ENCODE results near the gene GALNT2. TPM values are rescaled to one million over a fixed set of nuclear protein-coding genes. Genes with fewer than 3 reads are reported as not detected.

GALNT2 gene
- total and polyA plus RNA-seq, 2 of the 13 experiments (the other 11 are each of a cell fraction or from before 2014, with no cell fraction given) = 39.3 to 39.6 TPM

DNA sequence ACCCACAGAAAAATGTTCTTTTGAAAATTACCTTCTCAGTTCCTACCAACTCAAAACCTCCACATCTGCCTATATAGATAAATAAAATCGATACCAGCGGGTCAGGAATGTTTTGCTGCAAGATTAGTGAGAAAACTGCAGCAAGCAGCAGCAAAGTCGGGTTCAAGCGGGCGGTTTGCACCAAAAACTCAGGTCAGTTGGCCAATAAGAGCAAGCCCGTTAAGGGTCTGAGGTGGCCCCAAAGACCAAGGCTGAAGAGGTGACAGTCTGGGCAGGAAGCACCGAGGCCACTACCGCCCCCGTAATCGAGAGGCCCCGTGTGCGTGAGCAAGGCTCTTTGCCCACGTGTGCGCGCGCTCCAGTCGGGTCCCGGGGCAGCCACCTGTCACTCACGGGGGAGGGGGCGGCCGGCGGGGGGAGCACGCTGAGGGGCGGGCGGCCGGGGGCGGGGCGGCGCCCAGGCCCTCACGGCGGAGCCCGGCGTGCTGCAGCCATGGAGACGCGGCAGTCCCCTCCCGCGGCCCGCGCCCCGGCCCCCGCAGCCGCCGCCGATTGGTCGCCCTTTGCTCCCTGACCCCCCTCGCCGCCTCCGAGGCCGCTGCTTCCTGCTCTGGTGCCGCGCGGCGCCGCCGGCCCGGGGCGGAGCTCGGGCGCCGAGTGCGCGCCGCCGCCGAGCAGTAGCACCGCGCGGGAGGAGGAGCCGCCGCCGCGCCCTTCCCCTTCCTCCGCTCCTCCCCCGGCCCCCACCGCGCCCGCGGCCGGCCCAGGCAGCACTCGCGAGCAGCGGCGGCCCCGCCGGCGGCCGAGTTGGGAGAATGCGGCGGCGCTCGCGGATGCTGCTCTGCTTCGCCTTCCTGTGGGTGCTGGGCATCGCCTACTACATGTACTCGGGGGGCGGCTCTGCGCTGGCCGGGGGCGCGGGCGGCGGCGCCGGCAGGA is at the start of gene GALNT2 (continued):
- TF ChIP-seq, protein P1, sequence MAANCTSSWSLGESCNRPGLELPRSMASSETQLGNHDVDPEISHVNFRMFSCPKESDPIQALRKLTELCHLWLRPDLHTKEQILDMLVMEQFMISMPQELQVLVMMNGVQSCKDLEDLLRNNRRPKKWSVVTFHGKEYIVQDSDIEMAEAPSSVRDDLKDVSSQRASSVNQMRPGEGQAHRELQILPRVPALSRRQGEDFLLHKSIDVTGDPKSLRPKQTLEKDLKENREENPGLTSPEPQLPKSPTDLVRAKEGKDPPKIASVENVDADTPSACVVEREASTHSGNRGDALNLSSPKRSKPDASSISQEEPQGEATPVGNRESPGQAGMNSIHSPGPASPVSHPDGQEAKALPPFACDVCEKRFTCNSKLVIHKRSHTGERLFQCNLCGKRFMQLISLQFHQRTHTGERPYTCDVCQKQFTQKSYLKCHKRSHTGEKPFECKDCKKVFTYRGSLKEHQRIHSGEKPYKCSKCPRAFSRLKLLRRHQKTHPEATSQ (CRISPR knock-in tag; IDR thresholded peaks at IDR 0.05; ENCODE audit: borderline replicate concordance) = no peak
- no peak for TF ChIP-seq ZNF713 (CRISPR knock-in tag; IDR thresholded peaks at IDR 0.05)
- TF ChIP-seq ZNF296 (CRISPR knock-in tag; conservative IDR thresholded peaks at IDR 0.05) = no peak
- TF ChIP-seq, protein P2, sequence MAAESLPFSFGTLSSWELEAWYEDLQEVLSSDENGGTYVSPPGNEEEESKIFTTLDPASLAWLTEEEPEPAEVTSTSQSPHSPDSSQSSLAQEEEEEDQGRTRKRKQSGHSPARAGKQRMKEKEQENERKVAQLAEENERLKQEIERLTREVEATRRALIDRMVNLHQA (CRISPR knock-in tag; IDR thresholded peaks at IDR 0.05) = no peak
- no peak for TF ChIP-seq KLF13 (CRISPR knock-in tag; IDR thresholded peaks at IDR 0.05)
- TF ChIP-seq, protein P3, sequence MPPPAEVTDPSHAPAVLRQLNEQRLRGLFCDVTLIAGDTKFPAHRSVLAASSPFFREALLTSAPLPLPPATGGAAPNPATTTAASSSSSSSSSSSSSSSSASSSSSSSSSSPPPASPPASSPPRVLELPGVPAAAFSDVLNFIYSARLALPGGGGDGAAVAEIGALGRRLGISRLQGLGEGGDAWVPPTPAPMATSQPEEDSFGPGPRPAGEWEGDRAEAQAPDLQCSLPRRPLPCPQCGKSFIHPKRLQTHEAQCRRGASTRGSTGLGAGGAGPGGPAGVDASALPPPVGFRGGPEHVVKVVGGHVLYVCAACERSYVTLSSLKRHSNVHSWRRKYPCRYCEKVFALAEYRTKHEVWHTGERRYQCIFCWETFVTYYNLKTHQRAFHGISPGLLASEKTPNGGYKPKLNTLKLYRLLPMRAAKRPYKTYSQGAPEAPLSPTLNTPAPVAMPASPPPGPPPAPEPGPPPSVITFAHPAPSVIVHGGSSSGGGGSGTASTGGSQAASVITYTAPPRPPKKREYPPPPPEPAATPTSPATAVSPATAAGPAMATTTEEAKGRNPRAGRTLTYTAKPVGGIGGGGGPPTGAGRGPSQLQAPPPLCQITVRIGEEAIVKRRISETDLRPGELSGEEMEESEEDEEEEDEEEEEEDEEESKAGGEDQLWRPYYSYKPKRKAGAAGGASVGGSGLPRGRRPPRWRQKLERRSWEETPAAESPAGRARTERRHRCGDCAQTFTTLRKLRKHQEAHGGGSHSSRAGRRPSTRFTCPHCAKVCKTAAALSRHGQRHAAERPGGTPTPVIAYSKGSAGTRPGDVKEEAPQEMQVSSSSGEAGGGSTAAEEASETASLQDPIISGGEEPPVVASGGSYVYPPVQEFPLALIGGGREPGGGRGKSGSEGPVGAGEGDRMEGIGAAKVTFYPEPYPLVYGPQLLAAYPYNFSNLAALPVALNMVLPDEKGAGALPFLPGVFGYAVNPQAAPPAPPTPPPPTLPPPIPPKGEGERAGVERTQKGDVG (CRISPR knock-in tag; IDR thresholded peaks at IDR 0.05; ENCODE audit: borderline replicate concordance) = no peak
- TF ChIP-seq, protein P4, sequence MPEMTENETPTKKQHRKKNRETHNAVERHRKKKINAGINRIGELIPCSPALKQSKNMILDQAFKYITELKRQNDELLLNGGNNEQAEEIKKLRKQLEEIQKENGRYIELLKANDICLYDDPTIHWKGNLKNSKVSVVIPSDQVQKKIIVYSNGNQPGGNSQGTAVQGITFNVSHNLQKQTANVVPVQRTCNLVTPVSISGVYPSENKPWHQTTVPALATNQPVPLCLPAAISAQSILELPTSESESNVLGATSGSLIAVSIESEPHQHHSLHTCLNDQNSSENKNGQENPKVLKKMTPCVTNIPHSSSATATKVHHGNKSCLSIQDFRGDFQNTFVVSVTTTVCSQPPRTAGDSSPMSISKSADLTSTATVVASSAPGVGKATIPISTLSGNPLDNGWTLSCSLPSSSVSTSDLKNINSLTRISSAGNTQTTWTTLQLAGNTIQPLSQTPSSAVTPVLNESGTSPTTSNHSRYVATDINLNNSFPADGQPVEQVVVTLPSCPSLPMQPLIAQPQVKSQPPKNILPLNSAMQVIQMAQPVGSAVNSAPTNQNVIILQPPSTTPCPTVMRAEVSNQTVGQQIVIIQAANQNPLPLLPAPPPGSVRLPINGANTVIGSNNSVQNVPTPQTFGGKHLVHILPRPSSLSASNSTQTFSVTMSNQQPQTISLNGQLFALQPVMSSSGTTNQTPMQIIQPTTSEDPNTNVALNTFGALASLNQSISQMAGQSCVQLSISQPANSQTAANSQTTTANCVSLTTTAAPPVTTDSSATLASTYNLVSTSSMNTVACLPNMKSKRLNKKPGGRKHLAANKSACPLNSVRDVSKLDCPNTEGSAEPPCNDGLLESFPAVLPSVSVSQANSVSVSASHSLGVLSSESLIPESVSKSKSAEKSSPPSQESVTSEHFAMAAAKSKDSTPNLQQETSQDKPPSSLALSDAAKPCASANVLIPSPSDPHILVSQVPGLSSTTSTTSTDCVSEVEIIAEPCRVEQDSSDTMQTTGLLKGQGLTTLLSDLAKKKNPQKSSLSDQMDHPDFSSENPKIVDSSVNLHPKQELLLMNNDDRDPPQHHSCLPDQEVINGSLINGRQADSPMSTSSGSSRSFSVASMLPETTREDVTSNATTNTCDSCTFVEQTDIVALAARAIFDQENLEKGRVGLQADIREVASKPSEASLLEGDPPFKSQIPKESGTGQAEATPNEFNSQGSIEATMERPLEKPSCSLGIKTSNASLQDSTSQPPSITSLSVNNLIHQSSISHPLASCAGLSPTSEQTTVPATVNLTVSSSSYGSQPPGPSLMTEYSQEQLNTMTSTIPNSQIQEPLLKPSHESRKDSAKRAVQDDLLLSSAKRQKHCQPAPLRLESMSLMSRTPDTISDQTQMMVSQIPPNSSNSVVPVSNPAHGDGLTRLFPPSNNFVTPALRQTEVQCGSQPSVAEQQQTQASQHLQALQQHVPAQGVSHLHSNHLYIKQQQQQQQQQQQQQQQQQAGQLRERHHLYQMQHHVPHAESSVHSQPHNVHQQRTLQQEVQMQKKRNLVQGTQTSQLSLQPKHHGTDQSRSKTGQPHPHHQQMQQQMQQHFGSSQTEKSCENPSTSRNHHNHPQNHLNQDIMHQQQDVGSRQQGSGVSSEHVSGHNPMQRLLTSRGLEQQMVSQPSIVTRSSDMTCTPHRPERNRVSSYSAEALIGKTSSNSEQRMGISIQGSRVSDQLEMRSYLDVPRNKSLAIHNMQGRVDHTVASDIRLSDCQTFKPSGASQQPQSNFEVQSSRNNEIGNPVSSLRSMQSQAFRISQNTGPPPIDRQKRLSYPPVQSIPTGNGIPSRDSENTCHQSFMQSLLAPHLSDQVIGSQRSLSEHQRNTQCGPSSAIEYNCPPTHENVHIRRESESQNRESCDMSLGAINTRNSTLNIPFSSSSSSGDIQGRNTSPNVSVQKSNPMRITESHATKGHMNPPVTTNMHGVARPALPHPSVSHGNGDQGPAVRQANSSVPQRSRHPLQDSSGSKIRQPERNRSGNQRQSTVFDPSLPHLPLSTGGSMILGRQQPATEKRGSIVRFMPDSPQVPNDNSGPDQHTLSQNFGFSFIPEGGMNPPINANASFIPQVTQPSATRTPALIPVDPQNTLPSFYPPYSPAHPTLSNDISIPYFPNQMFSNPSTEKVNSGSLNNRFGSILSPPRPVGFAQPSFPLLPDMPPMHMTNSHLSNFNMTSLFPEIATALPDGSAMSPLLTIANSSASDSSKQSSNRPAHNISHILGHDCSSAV (CRISPR knock-in tag; IDR thresholded peaks at IDR 0.05; ENCODE audit: borderline replicate concordance) = no peak
- peak; percentile 32; the same call in 1 of the 2 replicates for TF ChIP-seq ZBTB20 (CRISPR knock-in tag; IDR thresholded peaks at IDR 0.05; ENCODE audit: borderline replicate concordance, low read depth)
- TF ChIP-seq ZNF777 (CRISPR knock-in tag; IDR thresholded peaks at IDR 0.05) = peak; percentile 46; the same call in 1 of the 2 replicates
- TF ChIP-seq TARDBP (CRISPR knock-in tag; IDR thresholded peaks at IDR 0.05) = no peak; the same call in 1 of the 2 replicates
- TF ChIP-seq, protein P5, sequence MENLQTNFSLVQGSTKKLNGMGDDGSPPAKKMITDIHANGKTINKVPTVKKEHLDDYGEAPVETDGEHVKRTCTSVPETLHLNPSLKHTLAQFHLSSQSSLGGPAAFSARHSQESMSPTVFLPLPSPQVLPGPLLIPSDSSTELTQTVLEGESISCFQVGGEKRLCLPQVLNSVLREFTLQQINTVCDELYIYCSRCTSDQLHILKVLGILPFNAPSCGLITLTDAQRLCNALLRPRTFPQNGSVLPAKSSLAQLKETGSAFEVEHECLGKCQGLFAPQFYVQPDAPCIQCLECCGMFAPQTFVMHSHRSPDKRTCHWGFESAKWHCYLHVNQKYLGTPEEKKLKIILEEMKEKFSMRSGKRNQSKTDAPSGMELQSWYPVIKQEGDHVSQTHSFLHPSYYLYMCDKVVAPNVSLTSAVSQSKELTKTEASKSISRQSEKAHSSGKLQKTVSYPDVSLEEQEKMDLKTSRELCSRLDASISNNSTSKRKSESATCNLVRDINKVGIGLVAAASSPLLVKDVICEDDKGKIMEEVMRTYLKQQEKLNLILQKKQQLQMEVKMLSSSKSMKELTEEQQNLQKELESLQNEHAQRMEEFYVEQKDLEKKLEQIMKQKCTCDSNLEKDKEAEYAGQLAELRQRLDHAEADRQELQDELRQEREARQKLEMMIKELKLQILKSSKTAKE (CRISPR knock-in tag; IDR thresholded peaks at IDR 0.05; ENCODE audit: borderline replicate concordance) = peak; percentile 57; the same call in 1 of the 2 replicates

All from HepG2 (cell line).